NCI-H524 treated with DMSO at 0.1 percent for 48 hours (cell line): ENCODE results near the gene PXT1.
A peak's percentile ranks its signal among the peaks of the same experiment; 100 is the strongest.
"Not testable (repeated sequence)": the region's sequence is repeated elsewhere in the genome, so short reads cannot be mapped to it uniquely, and the experiment has no call there.

Experiments
- DNase-seq: peaks from one replicate; lab custom pipeline; 2025; lab: John Stamatoyannopoulos, UW

The PXT1 gene

DNA sequence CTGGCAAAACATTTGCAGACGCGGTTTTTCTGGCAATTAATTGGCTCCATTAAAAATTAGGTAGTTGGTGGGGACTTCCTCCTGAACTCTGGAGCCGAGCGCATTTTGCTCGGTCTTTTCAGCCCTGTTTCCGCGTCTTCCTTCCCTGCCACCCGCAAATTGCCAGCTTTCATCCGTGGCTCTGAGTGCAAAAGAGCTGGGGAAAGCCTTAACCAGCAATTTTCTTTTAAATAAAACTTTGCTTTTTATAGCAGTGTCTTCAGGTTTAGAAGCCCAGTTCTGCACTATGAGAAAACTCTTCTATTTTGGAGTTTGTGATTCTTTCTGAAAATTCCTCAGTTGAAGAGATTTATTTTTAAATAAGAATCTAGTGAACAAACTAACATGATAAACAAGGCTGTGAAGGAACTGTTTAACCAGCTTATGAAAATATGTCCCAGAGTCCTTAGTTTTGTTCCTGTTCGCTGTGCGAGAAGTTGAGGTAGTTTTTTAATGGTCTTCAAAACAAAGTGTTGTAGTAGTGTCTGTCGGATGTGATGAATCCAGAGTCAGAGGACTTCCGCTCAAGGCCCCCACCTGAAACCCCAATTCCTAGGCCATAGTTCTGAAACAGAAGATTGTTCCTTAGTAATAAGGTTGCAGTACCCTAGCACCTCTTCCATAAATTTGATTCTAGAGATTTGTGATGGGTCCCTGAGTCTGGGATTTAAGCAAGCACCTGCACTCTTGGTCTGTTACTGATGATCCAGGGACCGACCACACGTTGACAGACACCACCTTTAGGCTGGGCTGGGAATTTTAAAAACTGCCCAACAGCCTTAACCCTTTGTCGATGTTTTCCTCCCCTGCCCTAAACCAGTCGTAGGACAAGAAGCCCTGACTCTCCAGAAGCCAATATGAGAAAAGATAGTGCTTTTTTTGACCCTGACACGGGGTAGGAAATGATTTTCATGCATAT is 1.1 kb upstream of the PXT1 start:
- no peak for DNase-seq

DNA sequence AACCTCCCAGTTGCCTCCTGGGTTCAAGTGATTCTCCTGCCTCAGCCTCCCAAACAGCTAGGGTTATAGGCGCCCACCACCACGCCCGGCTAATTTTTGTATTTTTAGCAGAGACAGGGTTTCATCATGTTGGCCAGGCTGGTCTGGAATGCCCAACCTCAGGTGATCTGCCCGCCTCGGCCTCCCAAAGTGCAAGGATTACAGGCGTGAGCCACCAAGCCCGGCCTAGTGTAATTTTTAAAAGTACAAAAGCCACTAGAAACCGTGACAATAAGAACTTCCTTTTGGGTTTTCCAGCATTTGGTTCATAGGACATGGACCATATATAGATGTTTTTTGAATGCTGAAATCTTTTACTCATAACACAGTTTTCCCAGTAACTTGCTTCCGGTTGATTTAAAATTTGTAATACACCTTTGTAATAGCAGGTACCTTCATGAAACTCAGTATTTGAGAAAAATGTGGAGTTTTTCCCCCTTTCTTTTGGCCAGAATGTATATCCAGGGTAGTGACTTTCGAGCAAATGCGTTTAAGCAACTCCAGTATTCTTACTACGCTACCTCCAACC is 467 bp downstream of the PXT1 start:
- no peak for DNase-seq

DNA sequence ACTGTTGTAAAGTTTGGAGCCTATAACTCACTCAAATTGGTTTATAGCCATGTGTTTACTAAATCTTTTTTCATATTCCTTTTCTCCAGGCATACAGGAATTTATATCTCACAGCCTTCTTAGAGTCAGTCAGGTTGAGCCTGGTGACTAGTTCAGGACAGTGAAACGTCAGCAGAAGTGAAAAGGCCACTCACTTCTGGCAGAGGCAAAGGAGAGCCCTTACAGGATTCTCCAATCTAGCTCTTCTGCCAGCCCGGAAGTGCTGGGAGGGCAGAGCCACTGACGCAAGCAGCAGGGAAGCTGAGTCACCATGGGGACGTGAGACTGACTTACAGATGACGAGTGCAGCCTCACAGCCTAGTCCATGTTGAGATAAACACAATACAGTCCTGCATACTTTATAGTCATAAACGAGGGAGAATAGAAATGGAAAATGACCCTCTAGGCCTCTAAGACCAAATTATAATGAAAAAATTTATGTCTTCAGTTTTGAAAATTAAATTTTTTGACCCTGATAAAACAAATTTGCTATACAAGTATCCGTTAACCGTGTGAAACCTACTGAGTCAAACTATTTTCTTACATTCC is 1.3 kb downstream of the PXT1 start:
- no peak for DNase-seq

DNA sequence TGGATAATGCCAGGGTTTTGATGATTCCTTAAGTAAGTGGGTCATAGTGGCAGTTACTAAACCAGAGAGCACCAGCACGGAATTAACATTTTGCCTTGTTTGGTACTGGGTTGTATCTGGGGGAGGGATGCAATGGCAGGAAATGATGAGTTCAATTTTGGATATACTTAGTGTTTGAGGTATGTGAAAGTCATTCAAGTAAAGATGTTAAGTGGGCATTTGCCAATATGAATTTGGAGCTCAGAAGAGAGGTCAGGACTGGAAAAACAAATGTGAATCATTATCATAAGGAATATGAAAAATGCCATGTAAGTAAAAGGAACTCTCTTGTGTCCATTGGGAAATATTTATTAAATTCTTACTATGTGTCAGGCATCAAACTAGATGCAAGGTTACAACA is 6.2 kb downstream of the PXT1 start:
- no peak for DNase-seq

DNA sequence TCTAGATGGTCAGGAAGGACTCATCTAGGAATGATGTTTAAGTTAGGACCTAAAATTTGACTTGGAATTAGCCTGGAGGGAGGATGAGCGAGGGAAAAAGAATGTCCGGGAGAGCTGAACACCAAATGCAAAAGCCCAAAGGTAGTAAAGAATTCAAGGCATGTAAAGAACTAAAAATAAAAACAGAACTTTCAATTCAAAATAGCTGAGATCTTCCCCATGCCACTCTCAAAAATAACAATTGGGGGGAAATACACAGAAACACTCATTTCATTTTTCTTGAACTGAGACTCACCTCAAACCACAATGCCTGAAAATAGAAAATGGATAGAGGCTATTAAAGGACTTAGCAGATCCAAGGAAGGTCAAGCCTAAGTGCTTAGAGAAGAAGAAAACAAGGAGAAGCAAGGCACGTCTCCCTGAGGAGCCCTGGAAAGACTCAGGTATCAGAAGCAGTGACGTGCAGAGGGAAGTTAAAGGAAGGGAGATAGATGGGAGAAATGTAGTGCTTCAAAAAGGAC is 10.4 kb downstream of the PXT1 start:
- no peak for DNase-seq

DNA sequence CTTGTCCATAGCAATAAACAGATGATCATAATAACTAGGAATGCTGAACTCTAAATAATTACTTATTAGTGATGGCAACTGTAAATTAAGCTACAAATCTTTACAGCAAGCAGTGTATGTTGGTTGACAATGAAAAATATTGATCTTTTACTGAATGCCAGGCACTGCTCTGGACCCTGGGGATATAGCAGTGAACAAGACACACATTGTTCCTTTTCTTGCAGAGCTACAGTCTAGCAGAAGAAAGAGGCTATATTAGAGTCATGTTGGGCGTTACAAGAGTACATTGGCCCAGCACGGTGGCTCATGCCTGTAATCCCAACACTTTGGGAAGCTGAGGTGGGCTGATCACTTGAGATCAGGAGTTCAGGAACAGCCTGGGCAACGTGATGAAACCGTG is 11.5 kb downstream of the PXT1 start:
- DNase-seq = no peak

DNA sequence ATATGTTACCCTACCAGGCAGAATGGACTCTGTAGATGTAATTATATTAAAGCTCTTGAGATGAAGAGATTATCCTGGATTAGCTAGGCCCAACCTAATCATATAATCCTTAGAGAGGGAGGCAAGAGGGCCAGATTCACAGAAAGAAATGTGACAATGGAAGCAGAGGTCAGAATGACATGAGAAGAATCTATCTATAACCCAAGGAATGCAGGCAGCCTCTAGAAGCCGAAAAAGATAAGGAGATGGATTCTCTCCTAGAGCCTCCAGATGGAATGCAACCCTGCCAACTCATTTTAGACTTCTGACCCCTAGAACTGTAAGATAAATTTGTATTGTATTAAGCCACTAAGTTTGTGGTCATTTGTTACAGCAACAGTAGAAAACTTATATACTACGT is 12.3 kb downstream of the PXT1 start:
- DNase-seq = no peak

DNA sequence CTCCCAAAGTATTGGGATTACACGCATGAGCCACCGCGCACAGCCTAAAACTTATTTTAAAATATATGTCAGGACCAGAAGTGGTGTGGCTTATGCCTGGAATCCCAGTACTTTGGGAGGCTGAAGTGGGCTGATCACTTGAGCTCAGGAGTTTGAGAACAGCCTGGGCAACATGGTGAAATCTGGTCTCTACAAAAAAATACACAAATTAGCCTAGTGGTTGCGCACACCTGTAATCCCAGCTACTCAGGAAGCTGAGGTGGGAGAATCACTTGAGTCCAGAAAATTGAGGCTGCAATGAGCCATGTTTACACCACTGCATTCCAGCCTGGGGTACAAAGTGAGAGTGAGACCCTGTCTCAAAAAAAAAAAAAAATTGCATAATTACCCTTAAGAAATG is 13.7 kb downstream of the PXT1 start:
- DNase-seq = no peak

DNA sequence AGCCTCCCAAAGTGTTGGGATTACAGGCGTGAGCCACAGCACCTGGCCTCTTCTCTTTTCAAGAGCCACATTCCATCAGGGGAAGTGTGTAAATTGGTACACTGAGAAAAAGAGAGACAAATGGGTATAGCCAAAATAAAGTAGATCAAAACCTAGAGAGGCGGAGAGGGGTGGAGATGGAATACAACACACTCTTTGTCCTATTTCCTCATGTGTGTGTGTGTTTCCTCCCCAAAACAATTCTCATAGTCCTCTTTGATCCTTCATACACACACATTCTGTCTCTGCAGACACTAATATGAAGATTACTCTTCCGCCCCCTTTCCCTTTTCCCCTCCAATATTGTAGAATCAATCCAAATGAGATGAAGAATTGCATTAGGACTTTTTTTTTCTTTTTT is 16.0 kb downstream of the PXT1 start:
- DNase-seq = no peak

DNA sequence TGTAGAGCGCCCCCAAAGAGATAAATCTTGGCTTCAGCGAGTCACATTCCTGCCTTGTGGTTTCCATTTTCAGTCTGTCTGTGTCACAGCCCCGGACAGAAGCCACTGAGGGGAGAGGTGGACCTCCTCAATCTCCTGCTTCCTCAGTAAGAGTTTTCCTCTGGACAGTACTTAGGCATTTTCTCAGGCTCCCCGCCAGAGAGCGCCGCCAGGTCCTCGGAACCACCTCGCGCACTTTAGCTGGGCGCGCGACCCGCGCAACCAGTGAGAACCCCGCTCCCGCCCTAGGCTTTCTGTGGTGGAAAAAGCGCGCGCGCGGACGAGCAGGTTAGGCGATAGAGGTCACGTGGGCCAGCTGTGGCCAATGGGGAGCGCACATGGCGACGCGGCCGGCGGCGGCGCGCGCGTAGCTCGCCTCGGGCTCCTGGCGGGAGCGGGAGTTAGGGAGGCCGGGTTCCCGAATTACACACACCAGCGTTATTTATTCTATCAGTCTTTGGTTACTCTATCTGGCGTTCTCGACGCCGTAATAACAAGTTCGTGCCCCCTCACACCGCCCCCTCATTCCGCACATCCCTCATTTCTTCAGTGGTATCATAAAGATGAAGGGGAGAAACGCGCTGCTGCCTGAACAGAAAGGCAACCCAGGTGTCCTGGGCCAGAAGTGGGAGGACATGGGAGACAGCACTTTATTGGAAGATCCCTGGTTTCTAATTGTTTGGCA is 19.4 kb downstream of the PXT1 start:
- peak; percentile 88 for DNase-seq

DNA sequence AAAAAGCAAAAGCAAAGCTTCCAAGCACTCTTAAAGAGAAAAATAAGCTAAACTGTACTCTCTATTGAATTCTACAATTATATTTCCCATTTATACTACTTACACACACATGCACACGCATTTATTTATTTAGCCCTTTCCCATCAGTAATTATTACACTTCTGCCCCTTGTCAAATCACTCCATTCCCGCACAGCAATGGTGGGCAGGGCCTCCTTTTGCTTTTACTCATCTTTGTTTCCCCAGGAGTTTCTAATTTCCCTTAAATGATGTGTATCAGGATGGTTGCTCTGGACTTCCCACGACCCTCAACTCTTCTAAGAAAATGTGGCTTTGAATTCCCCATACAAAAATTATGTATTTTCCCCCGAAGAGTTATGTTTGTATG is 19.9 kb downstream of the PXT1 start:
- no peak for DNase-seq

DNA sequence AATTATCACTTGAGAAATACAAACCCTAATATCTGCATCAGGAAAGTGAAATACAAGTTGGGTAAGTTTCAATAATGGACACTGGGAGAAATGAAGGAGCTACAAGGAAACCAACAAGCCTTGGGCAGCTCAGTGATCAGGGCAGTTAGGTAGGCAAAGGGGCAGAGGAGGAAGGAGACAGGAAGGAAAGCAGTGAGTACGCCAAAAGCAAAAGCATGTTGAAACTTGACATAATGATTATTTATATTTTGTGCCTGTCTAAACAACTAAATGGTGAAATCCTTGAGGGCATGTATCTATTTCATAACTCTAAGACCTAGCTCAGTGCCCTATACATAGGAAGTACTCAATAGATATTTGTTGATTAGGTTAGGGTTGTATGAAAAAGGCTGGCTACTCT is 23.3 kb downstream of the PXT1 start:
- DNase-seq = no peak

DNA sequence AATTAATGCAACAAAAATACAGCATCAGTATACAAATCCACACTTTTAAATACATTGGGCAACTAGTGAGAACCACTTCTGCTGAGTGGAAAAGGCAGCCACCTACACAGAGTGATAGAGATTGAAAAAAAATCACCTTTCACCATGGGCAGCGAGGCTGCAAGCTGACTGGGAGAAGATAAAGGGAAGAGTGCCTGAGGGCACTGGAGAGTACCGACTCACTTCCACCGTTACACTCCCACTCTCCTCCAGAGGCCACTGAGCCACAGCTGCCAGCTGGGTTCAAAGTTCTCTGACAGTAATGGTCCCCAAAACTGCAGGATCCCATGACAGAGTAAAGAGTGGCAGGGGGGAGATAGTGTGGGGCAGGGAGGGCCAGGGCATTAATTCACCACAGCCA is 24.1 kb downstream of the PXT1 start:
- DNase-seq = no peak

DNA sequence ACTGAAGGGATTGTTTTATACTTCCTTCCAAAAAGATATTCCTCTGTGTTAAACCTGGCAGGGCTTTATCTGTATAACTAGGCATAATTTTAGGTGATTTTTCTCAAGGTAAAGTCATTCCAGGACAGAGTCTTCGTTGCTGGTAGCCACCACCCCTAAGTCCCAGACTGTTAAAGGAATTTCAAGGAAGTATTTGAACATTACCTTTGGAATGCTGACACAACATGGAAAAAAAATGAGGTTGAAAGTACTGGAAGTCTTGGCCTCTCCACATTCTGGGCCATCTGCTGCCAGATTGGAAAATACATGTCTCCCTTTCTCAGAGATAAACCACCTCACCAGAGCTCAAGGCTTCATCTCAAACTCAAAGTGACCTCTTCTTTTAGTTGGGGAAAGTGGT is 28.2 kb downstream of the PXT1 start:
- DNase-seq = no peak

DNA sequence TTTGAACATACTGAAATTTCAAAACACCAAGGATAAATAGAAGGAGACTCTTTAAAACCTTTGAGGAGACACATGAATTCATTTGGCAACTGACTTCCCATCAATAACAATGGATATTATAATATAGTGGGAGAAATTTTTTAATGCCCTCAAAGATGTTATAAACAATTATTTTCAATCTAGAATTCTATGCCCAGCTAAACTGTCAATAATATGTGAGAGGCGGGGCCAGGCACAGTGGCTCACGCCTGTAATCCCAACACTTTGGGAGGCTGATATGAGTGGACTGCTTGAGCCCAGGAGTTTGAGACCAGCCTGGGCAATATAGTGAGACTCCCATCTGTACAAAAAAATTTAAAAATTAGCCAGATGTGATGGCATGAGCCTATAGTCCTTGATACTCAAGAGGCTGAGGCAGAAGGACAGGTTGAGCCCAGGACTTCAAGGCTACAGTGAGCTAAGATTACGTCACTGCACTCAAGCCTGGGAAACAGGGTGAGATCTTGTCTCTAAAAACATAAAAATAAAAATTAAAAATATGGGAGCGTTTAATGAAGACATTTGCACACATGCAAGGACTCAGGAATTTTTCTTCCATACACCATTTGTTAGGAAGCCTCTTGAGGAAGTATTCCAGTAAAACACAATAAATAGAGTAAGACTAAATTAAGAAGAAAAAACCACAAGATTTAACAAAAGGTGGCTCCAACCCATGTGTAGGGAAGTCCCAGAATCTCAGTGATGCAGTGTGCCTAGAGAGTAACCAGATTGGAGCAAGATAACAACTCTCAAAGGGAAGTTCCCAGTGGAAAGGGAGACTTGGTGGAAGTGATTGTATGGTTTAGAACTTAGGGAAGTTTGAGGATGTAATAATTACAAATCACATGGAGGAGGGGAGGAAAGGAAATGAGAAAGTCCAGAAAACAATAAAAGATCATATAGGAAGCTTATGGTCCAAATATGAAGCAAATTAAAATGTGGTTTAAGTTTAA is 28.9 kb downstream of the PXT1 start:
- no peak for DNase-seq

DNA sequence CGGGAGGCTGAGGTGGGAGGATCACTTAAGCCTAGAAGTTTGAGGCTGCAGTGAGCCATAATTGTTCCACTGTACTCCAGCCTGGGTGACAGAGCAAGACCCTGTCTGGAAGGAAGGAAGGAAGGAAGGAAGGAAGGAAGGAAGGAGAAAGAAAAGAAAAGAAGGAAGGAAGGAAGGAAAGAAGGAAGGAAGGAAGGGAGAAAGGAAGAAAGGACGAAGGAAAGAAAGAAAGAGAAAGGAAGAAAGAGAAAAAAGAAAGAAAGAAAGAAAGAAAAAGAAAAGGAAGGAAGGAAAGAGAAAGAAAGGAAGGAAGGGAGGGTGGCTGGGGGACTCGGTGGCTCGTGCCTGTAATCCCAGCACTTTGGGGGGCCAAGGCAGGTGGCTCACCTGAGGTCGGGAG is 32.9 kb downstream of the PXT1 start:
- DNase-seq = not testable (repeated sequence)

DNA sequence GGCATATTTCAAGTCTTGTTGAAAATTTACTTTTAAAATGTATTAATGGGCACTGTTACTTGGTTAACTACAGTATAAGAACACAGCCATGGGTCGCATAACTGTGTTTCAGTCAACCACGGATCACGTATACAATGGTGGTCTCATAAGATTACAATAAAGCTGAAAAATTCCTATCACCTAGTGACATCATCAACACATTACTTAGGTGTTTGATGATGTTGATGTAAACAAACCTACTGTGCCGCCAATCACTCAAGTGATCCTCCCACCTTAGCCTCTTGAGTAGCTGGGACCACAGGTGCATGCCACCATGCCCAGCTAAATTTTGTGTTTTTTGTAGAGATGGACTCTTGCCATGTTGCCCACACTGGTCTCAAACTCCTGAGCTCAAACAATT is 38.5 kb downstream of the PXT1 start:
- no peak for DNase-seq

DNA sequence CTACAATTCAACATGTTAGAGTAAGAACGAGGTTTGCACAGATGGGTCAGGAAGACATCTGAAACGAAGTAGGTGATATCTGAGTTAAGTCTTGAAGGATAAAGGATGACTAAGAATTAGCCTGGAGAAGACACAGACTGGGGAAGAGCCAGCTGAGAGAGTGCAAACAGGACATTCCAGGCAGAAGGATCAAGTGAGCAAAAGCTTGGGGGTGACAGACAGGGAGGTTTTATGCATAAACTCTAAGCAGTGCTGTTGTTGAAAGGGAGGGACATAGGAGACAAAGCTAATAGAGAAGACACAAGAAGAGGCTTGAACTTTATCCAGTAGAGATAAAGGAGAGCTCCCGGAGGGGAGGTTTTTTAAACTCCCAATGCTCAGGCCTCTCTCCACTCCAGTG is 40.2 kb downstream of the PXT1 start:
- no peak for DNase-seq

DNA sequence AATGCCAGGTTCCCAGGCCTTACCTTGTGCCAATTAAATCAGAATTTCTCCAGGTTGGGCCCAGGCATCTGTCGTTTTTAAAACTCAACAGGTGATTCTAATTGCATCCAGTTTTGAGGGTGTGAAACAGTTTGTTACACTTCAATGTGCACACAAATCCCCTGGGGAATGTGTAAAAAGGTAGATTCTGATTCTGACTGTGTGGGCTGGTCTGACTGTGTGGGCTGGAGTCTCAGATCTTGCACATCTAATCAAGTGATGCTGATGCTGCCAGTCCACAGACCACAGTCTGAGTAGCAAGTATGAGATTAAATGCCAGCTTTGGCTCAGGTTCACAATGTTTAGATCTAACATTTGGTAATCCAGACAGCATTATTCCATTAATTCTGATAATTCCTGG is 42.7 kb downstream of the PXT1 start:
- DNase-seq = no peak

DNA sequence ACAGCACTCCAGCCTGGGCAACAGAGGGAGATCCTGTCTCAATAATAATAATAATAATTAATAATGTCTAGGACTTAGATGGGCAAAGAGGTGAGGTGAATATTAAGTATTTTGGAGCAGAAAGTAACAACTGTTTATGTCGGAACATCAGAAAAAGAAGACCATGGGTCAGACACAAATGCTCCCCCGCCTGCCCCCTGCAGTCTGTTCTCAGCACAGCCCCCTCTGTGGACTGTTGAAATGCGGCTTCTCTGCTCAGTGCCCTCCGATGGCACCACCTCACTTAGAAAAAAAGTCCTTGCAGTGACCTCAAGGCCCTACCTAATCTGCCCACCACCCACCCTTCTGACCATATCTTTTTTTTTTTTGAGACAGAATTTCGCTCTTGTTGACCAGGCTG is 50.0 kb downstream of the PXT1 start:
- DNase-seq = no peak

DNA sequence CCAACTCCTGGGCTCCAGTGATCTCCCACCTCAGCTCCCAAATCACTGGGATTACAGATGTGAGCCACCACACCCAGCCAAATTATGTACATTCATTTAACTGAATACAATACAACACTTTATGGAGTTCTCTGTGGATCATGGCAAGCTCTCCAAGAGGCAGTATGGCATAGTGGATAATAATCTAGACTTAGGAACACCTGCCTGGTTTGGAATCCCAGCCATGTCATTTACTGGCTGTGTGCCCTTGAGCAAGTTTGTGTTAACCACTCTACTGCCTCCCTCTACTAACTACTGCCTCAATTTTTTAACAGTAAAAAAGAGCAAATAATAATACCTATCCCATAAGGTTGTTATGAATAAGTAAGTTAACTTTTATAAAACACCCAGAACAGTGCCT is 53.3 kb downstream of the PXT1 start:
- DNase-seq = no peak
